GM23338 (cell line): ENCODE results near the gene ASB1.

Experiments
- CREB1 ChIP-seq: fragments of 250-450 bp; sonication (Bioruptor Pico); IDR thresholded peaks from 2 replicates; pipeline ENCODE4 v1.5.0; 2020; ENCODE audit warnings: low read depth, mild to moderate bottlenecking, moderate library complexity
- ETS1 ChIP-seq: IDR thresholded peaks from 2 replicates; pipeline ENCODE4 v1.6.1; 2016; ENCODE audit warnings: antibody characterized with exemption
- EZH2 ChIP-seq: fragments of 200-600 bp; sonication (generic); IDR thresholded peaks from one replicate; pipeline ENCODE4 v1.8.0; 2017; ENCODE audit warnings: antibody characterized with exemption, mild to moderate bottlenecking, low read depth; ENCODE audit not compliant: unreplicated experiment
- EZH2phosphoT487 ChIP-seq: fragments of 200-600 bp; sonication (generic); IDR thresholded peaks from one replicate; pipeline ENCODE4 v1.8.1; 2018; ENCODE audit warnings: antibody characterized with exemption; ENCODE audit not compliant: unreplicated experiment
- JUNB ChIP-seq: IDR thresholded peaks from one replicate; pipeline ENCODE4 v1.6.1; 2016; ENCODE audit warnings: antibody characterized with exemption; ENCODE audit not compliant: unreplicated experiment
- NANOG ChIP-seq: IDR thresholded peaks from 2 replicates; pipeline ENCODE4 v1.6.1; 2016; ENCODE audit warnings: antibody characterized with exemption, borderline replicate concordance
- POLR2AphosphoS5 ChIP-seq: IDR thresholded peaks from 2 replicates; pipeline ENCODE4 v1.6.1; 2016; ENCODE audit warnings: antibody characterized with exemption, low read depth
- STAT1 ChIP-seq: IDR thresholded peaks from one replicate; pipeline ENCODE4 v1.6.1; 2016; ENCODE audit warnings: antibody characterized with exemption; ENCODE audit not compliant: unreplicated experiment
- ZNF114 ChIP-seq: fragments of 250-450 bp; sonication (Bioruptor Pico); IDR thresholded peaks from 2 replicates; pipeline ENCODE4 v1.5.0; 2020; ENCODE audit warnings: mild to moderate bottlenecking, moderate library complexity
- ZNF331 ChIP-seq: fragments of 250-450 bp; sonication (Bioruptor Pico); IDR thresholded peaks from 2 replicates; pipeline ENCODE4 v1.5.0; 2020; ENCODE audit warnings: low read depth, mild to moderate bottlenecking, moderate library complexity
- ZNF462 ChIP-seq: fragments of 250-450 bp; sonication (Bioruptor Pico); IDR thresholded peaks from 2 replicates; pipeline ENCODE4 v1.5.0; 2020; ENCODE audit warnings: mild to moderate bottlenecking, moderate library complexity
- TF ChIP-seq, protein P1 (sequence below): IDR thresholded peaks from one replicate; pipeline ENCODE4 v1.6.1; 2018; ENCODE audit warnings: antibody characterized with exemption; ENCODE audit not compliant: unreplicated experiment
- TF ChIP-seq, protein P2 (sequence below), 2 experiments: fragments of 200-600 bp in 1 of 2; sonication (generic) in 1 of 2; conservative IDR thresholded peaks; 2 replicates each; pipeline versions ENCODE4 v1.5.1 to v1.6.1; 2016 to 2017; ENCODE audit warnings: antibody characterized with exemption in 2 of 2, low read depth in 2 of 2, mild to moderate bottlenecking in 2 of 2, moderate library complexity in 1 of 2

DNA sequence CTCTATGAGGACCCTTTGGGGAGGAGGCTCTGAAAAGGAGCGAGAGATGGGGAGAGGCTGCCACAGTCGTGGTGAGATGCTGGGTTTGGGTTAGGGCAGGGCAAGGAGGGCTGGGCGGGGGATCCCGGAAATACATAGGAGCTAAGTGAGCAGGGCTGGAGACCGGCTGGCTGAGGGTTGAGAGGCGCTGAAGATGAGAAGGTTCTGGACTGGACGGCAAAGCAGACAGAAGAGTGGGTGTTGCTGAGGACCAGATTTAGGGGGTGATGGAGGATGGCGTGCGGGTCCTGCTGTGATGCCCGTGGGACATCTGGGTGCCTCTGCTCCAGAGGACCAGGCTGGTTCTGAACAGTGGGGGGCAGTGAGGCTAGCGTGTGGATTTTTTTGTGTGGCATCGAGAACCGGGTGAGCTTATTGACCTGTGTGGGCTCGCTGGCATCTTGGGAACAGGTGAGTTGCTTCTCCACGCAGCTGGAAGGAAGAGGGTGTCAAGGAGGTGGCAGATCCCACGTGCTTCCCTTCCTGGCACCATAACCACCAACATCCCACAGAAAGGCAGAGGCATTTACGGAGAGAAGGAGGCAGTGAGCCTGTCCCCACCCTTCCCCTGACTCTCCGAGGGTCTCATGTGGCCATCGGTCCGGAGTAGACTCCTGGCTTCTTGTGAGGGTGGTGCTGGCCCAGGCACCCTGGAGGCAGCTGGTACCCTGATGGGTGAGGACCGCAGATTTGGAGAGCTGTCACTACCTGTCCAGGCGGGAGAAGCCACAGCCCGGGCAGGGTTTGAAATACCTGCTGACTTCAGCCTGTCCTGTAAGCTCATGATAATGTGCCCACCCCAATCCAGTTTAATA is 70.3 kb downstream of the ASB1 start:
- TF ChIP-seq, protein P1, sequence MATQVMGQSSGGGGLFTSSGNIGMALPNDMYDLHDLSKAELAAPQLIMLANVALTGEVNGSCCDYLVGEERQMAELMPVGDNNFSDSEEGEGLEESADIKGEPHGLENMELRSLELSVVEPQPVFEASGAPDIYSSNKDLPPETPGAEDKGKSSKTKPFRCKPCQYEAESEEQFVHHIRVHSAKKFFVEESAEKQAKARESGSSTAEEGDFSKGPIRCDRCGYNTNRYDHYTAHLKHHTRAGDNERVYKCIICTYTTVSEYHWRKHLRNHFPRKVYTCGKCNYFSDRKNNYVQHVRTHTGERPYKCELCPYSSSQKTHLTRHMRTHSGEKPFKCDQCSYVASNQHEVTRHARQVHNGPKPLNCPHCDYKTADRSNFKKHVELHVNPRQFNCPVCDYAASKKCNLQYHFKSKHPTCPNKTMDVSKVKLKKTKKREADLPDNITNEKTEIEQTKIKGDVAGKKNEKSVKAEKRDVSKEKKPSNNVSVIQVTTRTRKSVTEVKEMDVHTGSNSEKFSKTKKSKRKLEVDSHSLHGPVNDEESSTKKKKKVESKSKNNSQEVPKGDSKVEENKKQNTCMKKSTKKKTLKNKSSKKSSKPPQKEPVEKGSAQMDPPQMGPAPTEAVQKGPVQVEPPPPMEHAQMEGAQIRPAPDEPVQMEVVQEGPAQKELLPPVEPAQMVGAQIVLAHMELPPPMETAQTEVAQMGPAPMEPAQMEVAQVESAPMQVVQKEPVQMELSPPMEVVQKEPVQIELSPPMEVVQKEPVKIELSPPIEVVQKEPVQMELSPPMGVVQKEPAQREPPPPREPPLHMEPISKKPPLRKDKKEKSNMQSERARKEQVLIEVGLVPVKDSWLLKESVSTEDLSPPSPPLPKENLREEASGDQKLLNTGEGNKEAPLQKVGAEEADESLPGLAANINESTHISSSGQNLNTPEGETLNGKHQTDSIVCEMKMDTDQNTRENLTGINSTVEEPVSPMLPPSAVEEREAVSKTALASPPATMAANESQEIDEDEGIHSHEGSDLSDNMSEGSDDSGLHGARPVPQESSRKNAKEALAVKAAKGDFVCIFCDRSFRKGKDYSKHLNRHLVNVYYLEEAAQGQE: no peak
- TF ChIP-seq, protein P2, sequence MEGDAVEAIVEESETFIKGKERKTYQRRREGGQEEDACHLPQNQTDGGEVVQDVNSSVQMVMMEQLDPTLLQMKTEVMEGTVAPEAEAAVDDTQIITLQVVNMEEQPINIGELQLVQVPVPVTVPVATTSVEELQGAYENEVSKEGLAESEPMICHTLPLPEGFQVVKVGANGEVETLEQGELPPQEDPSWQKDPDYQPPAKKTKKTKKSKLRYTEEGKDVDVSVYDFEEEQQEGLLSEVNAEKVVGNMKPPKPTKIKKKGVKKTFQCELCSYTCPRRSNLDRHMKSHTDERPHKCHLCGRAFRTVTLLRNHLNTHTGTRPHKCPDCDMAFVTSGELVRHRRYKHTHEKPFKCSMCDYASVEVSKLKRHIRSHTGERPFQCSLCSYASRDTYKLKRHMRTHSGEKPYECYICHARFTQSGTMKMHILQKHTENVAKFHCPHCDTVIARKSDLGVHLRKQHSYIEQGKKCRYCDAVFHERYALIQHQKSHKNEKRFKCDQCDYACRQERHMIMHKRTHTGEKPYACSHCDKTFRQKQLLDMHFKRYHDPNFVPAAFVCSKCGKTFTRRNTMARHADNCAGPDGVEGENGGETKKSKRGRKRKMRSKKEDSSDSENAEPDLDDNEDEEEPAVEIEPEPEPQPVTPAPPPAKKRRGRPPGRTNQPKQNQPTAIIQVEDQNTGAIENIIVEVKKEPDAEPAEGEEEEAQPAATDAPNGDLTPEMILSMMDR (conservative IDR thresholded peaks at IDR 0.05; ENCODE audit: low read depth in 2 of 2): no peak
- TF ChIP-seq ZNF114 (no peak), POLR2AphosphoS5 (no peak), EZH2phosphoT487 (no peak), STAT1 (no peak), EZH2 (no peak), ETS1 (no peak), ZNF462 (no peak), NANOG (no peak), JUNB (no peak), CREB1 (CRISPR knock-in tag) (no peak), ZNF331 (CRISPR knock-in tag) (no peak)
